Omental fat pad (tissue), 4 donors: ENCODE measurements around the gene PEA15. TPM values are rescaled to one million over a fixed set of nuclear protein-coding genes. Genes with fewer than 3 reads are reported as not detected.

Experiments used
- ATAC-seq: fragments of 150-250 bp; one replicate; pipeline ENCODE4 v1.9.1; 2016; ENCODE audit warnings: mild to moderate bottlenecking, moderate library complexity; ENCODE audit not compliant: low FRiP score
- DNase-seq: peaks from one replicate; pipeline ENCODE4 v3.0.0-alpha.2; 2019; ENCODE audit warnings: low spot score
- CTCF ChIP-seq, 3 donors: fragments of 450-650 bp; IDR thresholded peaks; one replicate each; pipeline ENCODE4 v1.5.1; 2016 to 2017; ENCODE audit warnings: antibody characterized with exemption in 3 of 3, mild to moderate bottlenecking in 3 of 3, moderate library complexity in 2 of 3
- total RNA-seq, 4 donors: library from RNA; depleted of rRNA; stranded (reverse); fragments of >200 nt; gene quantifications; one replicate each; pipeline ENCODE4 v1.1.0, GENCODE V29; 2016

The PEA15 gene
- total RNA-seq, 4 donors from 2014 or later: 89.1 to 214 (median 153) TPM

DNA sequence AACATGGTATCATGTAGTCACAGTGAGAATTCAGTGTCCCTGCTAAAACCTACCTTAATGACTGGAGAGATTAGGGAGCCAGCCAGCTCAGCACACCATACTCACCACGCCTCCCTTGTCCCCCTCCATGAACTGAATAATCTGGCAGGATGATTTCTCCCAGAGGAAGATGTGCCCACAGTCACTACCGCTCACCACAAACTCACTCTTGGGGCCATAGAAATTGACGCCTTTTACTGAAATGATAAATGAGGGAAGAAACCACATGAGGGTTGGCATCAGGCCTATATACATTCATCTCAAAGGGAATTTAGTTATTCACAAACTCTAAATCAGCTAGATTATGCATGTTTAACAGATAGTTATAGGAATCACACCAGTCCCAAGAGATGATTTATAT lies 17.4 kb downstream of the PEA15 start:
- no peak for ATAC-seq
- no peak for TF ChIP-seq CTCF (IDR thresholded peaks at IDR 0.05)
- DNase-seq: no peak

DNA sequence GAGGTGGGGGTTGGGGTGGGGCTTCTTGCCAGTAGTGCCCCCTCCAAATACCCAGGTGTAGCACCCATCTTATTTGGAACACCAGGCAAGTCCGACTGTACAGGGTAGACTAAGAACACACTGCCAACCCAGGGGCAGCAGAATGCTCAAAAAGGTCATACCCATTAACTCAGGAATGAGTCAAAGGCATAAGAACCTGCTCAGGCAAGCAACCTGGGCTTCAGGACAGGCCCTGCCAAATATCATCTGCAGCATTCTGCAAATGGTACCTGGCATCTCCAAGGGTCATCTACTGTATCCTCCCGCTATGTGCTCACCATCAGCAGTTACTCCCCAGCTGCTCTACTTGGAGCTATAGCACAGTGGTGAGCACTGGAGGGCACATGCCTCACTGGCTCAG lies 19.4 kb downstream of the PEA15 start:
- TF ChIP-seq CTCF (IDR thresholded peaks at IDR 0.05): no peak
- DNase-seq (no peak), ATAC-seq (no peak)

DNA sequence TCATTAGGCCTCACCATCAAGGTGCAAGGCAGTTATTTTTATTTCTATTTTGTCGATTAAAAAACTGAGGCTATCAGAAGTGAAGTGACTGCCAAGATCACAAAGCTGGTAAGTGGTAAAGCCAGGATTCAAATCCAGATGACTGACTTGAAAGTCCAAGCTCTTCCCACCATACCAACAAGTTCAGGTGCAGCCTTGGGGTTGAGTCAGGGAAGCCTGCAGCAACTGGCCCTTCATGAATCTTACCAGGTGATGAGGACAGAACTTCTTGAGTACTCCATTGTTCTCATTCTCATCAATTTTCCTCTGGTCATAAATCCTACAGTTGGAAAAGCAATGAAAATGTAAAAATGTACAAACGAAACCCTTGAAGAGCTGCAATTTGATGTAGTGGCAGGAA lies 20.2 kb downstream of the PEA15 start:
- no peak for DNase-seq
- no peak for TF ChIP-seq CTCF (IDR thresholded peaks at IDR 0.05)

GRCh38 chr1:160226623-160227022 lies 21.4 kb downstream of the PEA15 start:
- TF ChIP-seq CTCF (IDR thresholded peaks at IDR 0.05): no peak
- ATAC-seq (no peak), DNase-seq (no peak)

More for the DNA sequence above, 20.2 kb downstream of the PEA15 start:
- ATAC-seq: no peak

- ATAC-seq: no peak
- no peak for TF ChIP-seq CTCF (IDR thresholded peaks at IDR 0.05)
Observed at GRCh38 chr1:160227034-160227433, 21.9 kb downstream of the PEA15 start.

DNA sequence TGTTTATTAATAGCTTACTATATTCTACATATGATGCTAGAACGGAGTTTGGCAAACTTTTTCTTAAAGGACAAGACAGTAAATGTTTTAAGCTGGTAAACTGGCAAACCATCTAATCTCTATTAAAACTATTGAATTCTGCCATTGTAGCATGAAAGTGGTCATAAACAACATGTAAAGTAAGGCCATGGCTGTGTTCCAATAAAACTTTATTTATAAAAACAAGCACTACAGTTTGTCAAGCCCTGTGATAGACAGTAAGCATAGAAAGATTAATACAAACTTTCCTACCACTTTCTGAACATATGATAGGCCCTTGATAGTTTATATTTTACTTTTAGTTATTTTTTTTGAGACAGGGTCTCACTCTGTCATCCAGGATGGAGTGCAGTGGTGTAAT lies 22.4 kb downstream of the PEA15 start:
- ATAC-seq: no peak
- DNase-seq: no peak
- no peak for TF ChIP-seq CTCF (IDR thresholded peaks at IDR 0.05)

More at GRCh38 chr1:160227034-160227433, 21.9 kb downstream of the PEA15 start:
- DNase-seq: no peak

DNA sequence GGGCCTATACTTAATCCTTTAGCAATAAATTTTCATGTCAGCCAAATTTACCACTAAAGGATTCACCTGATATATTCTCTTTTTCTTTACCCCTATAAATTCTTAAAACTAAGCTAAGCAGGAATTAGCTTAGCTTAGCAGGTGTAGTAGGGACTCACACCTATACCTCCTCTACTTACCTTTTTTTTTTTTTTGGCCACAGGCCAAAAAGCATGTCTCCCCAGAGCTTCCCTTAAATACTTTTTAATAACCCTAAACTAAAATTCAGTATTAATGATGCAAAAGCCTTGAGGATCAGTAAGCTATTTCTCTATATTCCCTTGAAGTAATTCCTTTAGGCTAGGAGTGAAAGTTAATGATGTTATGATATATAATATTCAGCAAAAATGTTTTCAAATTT lies 23.2 kb downstream of the PEA15 start:
- no peak for TF ChIP-seq CTCF (IDR thresholded peaks at IDR 0.05)
- ATAC-seq (no peak), DNase-seq (no peak)
